ENCODE results near the gene INTU. TPM values are rescaled to one million over a fixed set of nuclear protein-coding genes. Genes with fewer than 3 reads are reported as not detected.
"Not testable (repeated sequence)": the region's sequence is repeated elsewhere in the genome, so short reads cannot be mapped to it uniquely, and the experiment has no call there.

INTU gene
- total RNA-seq = 1 to 10 TPM; 3.0 to 9.1 (median 4.8) TPM
- 1 to 10 TPM in 2 of 3 donors, under 1 TPM in 1; 0.85 to 2.2 (median 1.8) TPM for polyA plus RNA-seq
- long read RNA-seq, donor 1 = 0 reads
- long read RNA-seq, donor 2 = 0 reads

DNA sequence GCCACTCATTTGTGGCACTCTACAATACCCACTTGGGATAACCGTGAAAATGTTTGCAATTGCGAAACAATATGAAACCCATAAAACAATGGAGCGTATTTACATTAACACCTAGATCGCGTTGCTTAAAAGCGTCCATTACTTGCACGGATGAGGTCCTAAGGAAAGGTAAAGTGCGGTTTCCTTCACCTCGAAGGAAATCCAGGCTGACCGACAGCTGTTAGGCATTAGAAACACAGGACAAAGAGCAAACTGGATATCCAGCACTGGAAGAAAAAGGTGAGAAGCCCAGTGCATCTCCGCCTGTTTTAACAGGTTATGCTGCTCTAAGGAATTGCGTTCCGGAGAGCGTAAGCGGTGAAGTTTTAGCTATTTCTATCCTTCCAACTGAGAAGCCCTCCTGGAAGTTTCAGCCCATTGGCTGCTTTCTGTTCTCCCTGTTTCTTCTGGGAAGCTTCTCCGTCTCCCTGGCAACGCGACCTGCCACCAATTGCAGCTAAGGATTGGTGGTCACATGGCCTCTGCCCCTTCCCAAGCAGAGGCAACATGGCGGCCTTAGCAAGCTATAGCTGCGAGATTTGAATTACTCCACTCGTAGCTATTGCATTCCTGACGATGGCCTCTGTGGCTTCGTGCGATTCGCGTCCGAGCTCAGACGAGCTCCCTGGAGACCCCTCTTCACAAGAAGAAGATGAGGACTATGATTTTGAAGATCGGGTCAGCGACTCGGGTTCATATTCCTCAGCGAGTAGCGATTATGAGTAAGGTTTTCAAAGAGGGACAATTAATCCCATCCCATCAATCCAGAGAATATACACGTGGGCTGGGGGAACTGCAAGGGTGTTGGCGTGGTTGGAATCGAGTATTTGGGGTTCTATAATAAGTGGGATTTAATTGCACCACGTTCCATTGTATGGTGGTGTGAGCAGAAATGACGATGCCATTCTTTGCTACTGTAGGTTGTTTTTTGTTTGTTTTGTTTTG is at the start of gene INTU:
Gene INTU (plus strand): TSS at position 538 of the 984 bp plus-strand sequence. CDS start 78 bp downstream, at position 616.
- TF ChIP-seq POLR2AphosphoS5 (IDR thresholded peaks at IDR 0.05) (peak in 2 of 3 donors; percentile 57 to 73), POLR2A (IDR thresholded peaks at IDR 0.05) (no peak)
- Histone ChIP-seq H3K27ac (peak within 1 kb of the TSS in 6 of 8 donors; percentile 10 to 70 (median 54)), H3K4me3 (peak within 1 kb of the TSS; percentile 47 to 79 (median 53)), H3K36me3 (no peaks in the 10 kb centered on the region), H3K27me3 (replicated peaks in 1 of 7) (peaks cover 0 to 16% (median 0%) of the 10 kb centered on the region in 7 donors), H3K9me3 (no peaks in the 10 kb centered on the region), H3K4me1 (peaks cover 0 to 16% (median 10%) of the 10 kb centered on the region in 6 donors)
- intact Hi-C loops (cut with DNase I; ENCODE audit: low total_unique reads) = no loop called here
- peak; percentile 89 for DNase-seq
- 1 to 4% (median 3%) methylated on average over 38 of the region's 38 CpGs for WGBS, 5 donors

DNA sequence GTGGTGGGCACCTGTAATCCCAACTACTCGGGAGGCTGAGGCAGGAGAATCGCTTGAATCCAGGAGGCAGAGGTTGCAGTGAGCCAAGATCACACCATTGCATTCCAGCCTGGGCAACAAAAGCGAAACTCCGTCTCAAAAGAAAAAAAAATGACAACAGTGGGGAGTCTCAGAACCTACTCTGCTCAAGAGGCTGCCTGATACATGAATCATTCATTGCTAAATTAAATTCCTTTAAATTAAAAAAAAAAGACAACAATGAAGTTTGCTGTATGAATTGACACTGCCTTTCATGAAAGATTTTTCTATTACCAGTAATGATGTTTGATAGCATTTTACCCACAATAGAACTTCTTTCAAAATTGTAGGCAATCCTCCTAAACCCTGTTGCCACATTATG is 46.3 kb upstream of the INTU start:
- intact Hi-C loops (cut with DNase I; ENCODE audit: low total_unique reads); H3K27me3 ChIP-seq (replicated peaks in 1 of 7); DNase-seq; H3K9me3 ChIP-seq; H3K27ac ChIP-seq; H3K36me3 ChIP-seq; H3K4me1 ChIP-seq; H3K4me3 ChIP-seq: not testable (repeated sequence)
- WGBS, 5 donors = 84 to 93% (median 89%) methylated on average over 4 of the region's 4 CpGs

GRCh38 chr4:127586922-127587571 is 45.7 kb upstream of the INTU start:
- no peak overlapping the region for H3K27ac ChIP-seq
- H3K27me3 ChIP-seq (replicated peaks in 1 of 7) = no peaks in the 10 kb centered on the region
- no peaks in the 10 kb centered on the region for H3K9me3 ChIP-seq
- H3K36me3 ChIP-seq = no peaks in the 10 kb centered on the region
- TF ChIP-seq, protein P1, sequence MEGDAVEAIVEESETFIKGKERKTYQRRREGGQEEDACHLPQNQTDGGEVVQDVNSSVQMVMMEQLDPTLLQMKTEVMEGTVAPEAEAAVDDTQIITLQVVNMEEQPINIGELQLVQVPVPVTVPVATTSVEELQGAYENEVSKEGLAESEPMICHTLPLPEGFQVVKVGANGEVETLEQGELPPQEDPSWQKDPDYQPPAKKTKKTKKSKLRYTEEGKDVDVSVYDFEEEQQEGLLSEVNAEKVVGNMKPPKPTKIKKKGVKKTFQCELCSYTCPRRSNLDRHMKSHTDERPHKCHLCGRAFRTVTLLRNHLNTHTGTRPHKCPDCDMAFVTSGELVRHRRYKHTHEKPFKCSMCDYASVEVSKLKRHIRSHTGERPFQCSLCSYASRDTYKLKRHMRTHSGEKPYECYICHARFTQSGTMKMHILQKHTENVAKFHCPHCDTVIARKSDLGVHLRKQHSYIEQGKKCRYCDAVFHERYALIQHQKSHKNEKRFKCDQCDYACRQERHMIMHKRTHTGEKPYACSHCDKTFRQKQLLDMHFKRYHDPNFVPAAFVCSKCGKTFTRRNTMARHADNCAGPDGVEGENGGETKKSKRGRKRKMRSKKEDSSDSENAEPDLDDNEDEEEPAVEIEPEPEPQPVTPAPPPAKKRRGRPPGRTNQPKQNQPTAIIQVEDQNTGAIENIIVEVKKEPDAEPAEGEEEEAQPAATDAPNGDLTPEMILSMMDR (IDR thresholded peaks at IDR 0.05 in 8 of 11, conservative IDR thresholded peaks at IDR 0.05 in 3 of 11) = peak in 7 of 11 experiments; percentile 22 to 49 (median 36)
- TF ChIP-seq POLR2A (IDR thresholded peaks at IDR 0.05) = no peak
- intact Hi-C loops (cut with DNase I; ENCODE audit: low total_unique reads) = no loop called here
- WGBS, 5 donors = 4 to 15% (median 8%) methylated on average over 1 of the region's 1 CpG
- H3K4me1 ChIP-seq = no peaks in the 10 kb centered on the region
- DNase-seq = no peak
- no peak overlapping the region for H3K4me3 ChIP-seq

DNA sequence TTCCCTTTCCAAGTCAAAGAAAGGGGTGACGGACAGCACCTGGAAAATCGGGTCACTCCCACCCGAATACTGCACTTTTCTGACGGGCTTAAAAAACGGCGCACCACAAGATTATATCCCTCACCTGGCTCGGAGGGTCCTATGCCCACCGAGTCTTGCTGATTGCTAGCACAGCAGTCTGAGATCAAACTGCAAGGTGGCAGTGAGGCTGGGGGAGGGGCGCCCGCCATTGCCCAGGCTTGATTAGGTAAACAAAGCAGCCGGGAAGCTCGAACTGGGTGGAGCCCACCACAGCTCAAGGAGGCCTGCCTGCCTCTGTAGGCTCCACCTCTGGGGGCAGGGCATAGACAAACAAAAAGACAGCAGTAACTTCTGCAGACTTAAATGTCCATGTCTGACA is 43.6 kb upstream of the INTU start:
- 87 to 98% (median 95%) methylated on average over 6 to 10 of the region's 12 CpGs for WGBS, 5 donors
- H3K27ac ChIP-seq; intact Hi-C loops (cut with DNase I; ENCODE audit: low total_unique reads); H3K27me3 ChIP-seq (replicated peaks in 1 of 7); H3K4me1 ChIP-seq; DNase-seq; H3K36me3 ChIP-seq; H3K4me3 ChIP-seq; H3K9me3 ChIP-seq: not testable (repeated sequence)

DNA sequence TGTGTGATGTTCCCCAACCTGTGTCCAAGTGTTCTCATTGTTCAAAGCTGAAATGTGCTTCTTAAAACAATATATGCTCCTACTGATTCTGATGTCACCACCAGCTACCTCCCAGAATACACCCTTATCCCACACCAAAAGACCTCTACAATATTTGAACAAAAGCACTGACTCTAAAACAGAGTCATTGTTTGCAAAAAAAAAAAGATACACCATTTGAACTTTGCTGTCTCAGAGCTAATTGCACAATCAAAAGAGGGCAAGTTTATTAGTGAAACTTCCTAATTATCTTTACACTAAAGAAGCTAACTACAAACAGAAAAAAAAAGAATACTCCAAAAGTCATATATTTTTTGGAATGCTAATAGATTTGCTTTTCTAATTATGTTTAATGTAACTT is 34.1 kb upstream of the INTU start:
- no peaks in the 10 kb centered on the region for H3K36me3 ChIP-seq
- H3K27ac ChIP-seq = no peak overlapping the region
- intact Hi-C loops (cut with DNase I; ENCODE audit: low total_unique reads) = no loop called here
- no peak for DNase-seq
- H3K27me3 ChIP-seq (replicated peaks in 1 of 7) = no peaks in the 10 kb centered on the region
- no peaks in the 10 kb centered on the region for H3K9me3 ChIP-seq
- no peak overlapping the region for H3K4me3 ChIP-seq
- no peaks in the 10 kb centered on the region for H3K4me1 ChIP-seq
- TF ChIP-seq, protein P1 (IDR thresholded peaks at IDR 0.05 in 8 of 11, conservative IDR thresholded peaks at IDR 0.05 in 3 of 11) = no peak
- TF ChIP-seq POLR2AphosphoS5 (IDR thresholded peaks at IDR 0.05) (no peak), POLR2A (IDR thresholded peaks at IDR 0.05) (no peak)

Measured in spleen (tissue), 13 donors.